Peyer's patch (tissue), 4 donors: ENCODE data around the gene RAPH1. TPM values are rescaled to one million over a fixed set of nuclear protein-coding genes. Genes with fewer than 3 reads are reported as not detected.

Experiments used
- DNase-seq, 3 donors: peaks; one replicate each; pipeline ENCODE4 v3.0.0-alpha.2; 2017 to 2019
- H3K27ac ChIP-seq, 4 donors: fragments of 200-600 bp; sonication (generic); one replicate each; pipeline ENCODE4 v1.5.1; 2016 to 2019
- H3K27me3 ChIP-seq, 2 donors: fragments of 200-600 bp; sonication (generic); one replicate each; pipeline ENCODE4 v1.5.1; 2019
- H3K36me3 ChIP-seq, 3 donors: fragments of 200-600 bp; sonication (generic); one replicate each; pipeline ENCODE4 v1.5.1; 2016 to 2019
- H3K4me1 ChIP-seq, 4 donors: fragments of 200-600 bp; sonication (generic); one replicate each; pipeline ENCODE4 v1.5.1; 2016 to 2019
- H3K4me3 ChIP-seq, 4 donors: fragments of 200-600 bp; sonication (generic); 1 replicate in 3 of 4; 2 replicates in 1 of 4; pipeline ENCODE4 v1.5.1; 2016 to 2019; ENCODE audit warnings: mild to moderate bottlenecking in 1 of 4
- H3K9me3 ChIP-seq, 4 donors: fragments of 200-600 bp; sonication (generic); one replicate each; pipeline ENCODE4 v1.5.1; 2016 to 2019; ENCODE audit warnings: mild to moderate bottlenecking in 1 of 4
- CTCF ChIP-seq, 6 experiments: fragments of 450-650 bp in 4 of 6; fragments of 200-600 bp in 2 of 6; sonication (generic) in 1 of 6; IDR thresholded peaks; one replicate each; pipeline ENCODE4 v1.5.1; 2017 to 2019; ENCODE audit warnings: antibody characterized with exemption in 6 of 6, mild to moderate bottlenecking in 3 of 6, moderate library complexity in 1 of 6
- POLR2A ChIP-seq, 2 donors: fragments of 450-650 bp; IDR thresholded peaks; one replicate each; pipeline ENCODE4 v1.5.1; 2017; ENCODE audit warnings: antibody characterized with exemption in 2 of 2, mild to moderate bottlenecking in 2 of 2, moderate library complexity in 2 of 2
- total RNA-seq, 4 donors: library from RNA; depleted of rRNA; stranded (reverse); fragments of >200 nt; gene quantifications; one replicate each; pipeline ENCODE4 v1.1.0, GENCODE V29; 2016

The RAPH1 gene
- total RNA-seq, 4 donors from 2014 or later, result 31.4 to 103 (median 45.9) TPM

- Histone ChIP-seq H3K27ac (no peak overlapping the region), H3K9me3 (no peaks in the 10 kb centered on the region), H3K36me3 (peaks cover 0 to 54% (median 0%) of the 10 kb centered on the region in 3 donors), H3K4me1 (no peaks in the 10 kb centered on the region), H3K27me3 (no peaks in the 10 kb centered on the region), H3K4me3 (no peak overlapping the region)
- TF ChIP-seq CTCF (IDR thresholded peaks at IDR 0.05) (no peak), POLR2A (IDR thresholded peaks at IDR 0.05) (no peak)
- no peak for DNase-seq
These were observed 88.3 kb downstream of the RAPH1 start for GRCh38 chr2:203446780-203447179.

- TF ChIP-seq POLR2A (IDR thresholded peaks at IDR 0.05) (no peak), CTCF (IDR thresholded peaks at IDR 0.05) (no peak)
- no peak for DNase-seq
- H3K27ac ChIP-seq, result no peak overlapping the region
- peaks cover 0 to 54% (median 0%) of the 10 kb centered on the region in 3 donors for H3K36me3 ChIP-seq
- H3K27me3 ChIP-seq, result no peaks in the 10 kb centered on the region
- no peaks in the 10 kb centered on the region for H3K4me1 ChIP-seq
- no peaks in the 10 kb centered on the region for H3K9me3 ChIP-seq
- no peak overlapping the region for H3K4me3 ChIP-seq
These were observed 89.0 kb downstream of the RAPH1 start for GRCh38 chr2:203446071-203446481.

- H3K9me3 ChIP-seq, result no peaks in the 10 kb centered on the region
- peaks cover 0 to 62% (median 0%) of the 10 kb centered on the region in 3 donors for H3K36me3 ChIP-seq
- no peak overlapping the region for H3K4me3 ChIP-seq
These were observed 90.4 kb downstream of the RAPH1 start for GRCh38 chr2:203444738-203445137.

GRCh38 chr2:203442463-203442862 is 92.6 kb downstream of the RAPH1 start:
- Histone ChIP-seq H3K36me3 (peaks cover 0 to 75% (median 0%) of the 10 kb centered on the region in 3 donors), H3K4me1 (no peaks in the 10 kb centered on the region), H3K27ac (no peak overlapping the region), H3K27me3 (no peaks in the 10 kb centered on the region), H3K4me3 (no peak overlapping the region), H3K9me3 (no peaks in the 10 kb centered on the region)
- TF ChIP-seq CTCF (IDR thresholded peaks at IDR 0.05) (no peak), POLR2A (IDR thresholded peaks at IDR 0.05) (no peak)
- no peak for DNase-seq

More at GRCh38 chr2:203444738-203445137, 90.4 kb downstream of the RAPH1 start:
- DNase-seq, result no peak
- Histone ChIP-seq H3K4me1 (no peaks in the 10 kb centered on the region), H3K27me3 (no peaks in the 10 kb centered on the region), H3K27ac (no peak overlapping the region)
- TF ChIP-seq POLR2A (IDR thresholded peaks at IDR 0.05), result no peak
- no peak for TF ChIP-seq CTCF (IDR thresholded peaks at IDR 0.05)

GRCh38 chr2:203441463-203441862 is 93.6 kb downstream of the RAPH1 start:
- DNase-seq, result no peak
- no peaks in the 10 kb centered on the region for H3K27me3 ChIP-seq
- no peak overlapping the region for H3K27ac ChIP-seq
- H3K4me1 ChIP-seq, result no peaks in the 10 kb centered on the region
- peaks cover 0 to 72% (median 0%) of the 10 kb centered on the region in 3 donors for H3K36me3 ChIP-seq
- no peaks in the 10 kb centered on the region for H3K9me3 ChIP-seq
- no peak for TF ChIP-seq POLR2A (IDR thresholded peaks at IDR 0.05)
- no peak for TF ChIP-seq CTCF (IDR thresholded peaks at IDR 0.05)
- no peak overlapping the region for H3K4me3 ChIP-seq

GRCh38 chr2:203440671-203441070 is 94.4 kb downstream of the RAPH1 start:
- no peaks in the 10 kb centered on the region for H3K4me1 ChIP-seq
- no peaks in the 10 kb centered on the region for H3K9me3 ChIP-seq
- H3K27me3 ChIP-seq, result no peaks in the 10 kb centered on the region
- peaks cover 0 to 66% (median 0%) of the 10 kb centered on the region in 3 donors for H3K36me3 ChIP-seq
- H3K4me3 ChIP-seq, result no peak overlapping the region
- TF ChIP-seq POLR2A (IDR thresholded peaks at IDR 0.05) (no peak), CTCF (IDR thresholded peaks at IDR 0.05) (no peak)
- H3K27ac ChIP-seq, result no peak overlapping the region
- DNase-seq, result no peak
